Vagina (tissue), 2 donors: ENCODE measurements around the gene HAGHL. TPM values are rescaled to one million over a fixed set of nuclear protein-coding genes. Genes with fewer than 3 reads are reported as not detected.
A peak's percentile ranks its signal among the peaks of the same experiment; 100 is the strongest.

Source experiments
- DNase-seq, 2 donors: peaks; one replicate each; pipeline ENCODE4 v3.0.0-alpha.2; 2017; ENCODE audit errors: extremely low spot score in 2 of 2
- H3K27ac ChIP-seq: fragments of 200-600 bp; sonication (generic); one replicate; pipeline ENCODE4 v1.5.1; 2019
- H3K27me3 ChIP-seq: fragments of 200-600 bp; sonication (generic); one replicate; pipeline ENCODE4 v1.5.1; 2019
- H3K36me3 ChIP-seq, 2 donors: fragments of 200-600 bp; sonication (generic); one replicate each; pipeline ENCODE4 v1.5.1; 2017 to 2019
- H3K4me1 ChIP-seq: fragments of 200-600 bp; sonication (generic); one replicate; pipeline ENCODE4 v1.5.1; 2019
- H3K4me3 ChIP-seq, 2 donors: fragments of 200-600 bp; sonication (generic); 1 replicate in 1 of 2; 2 replicates in 1 of 2; pipeline ENCODE4 v1.5.1; 2016 to 2019
- H3K9me3 ChIP-seq: fragments of 200-600 bp; sonication (generic); one replicate; pipeline ENCODE4 v1.5.1; 2019
- POLR2A ChIP-seq, 2 donors: fragments of 450-650 bp; IDR thresholded peaks; one replicate each; pipeline ENCODE4 v1.6.1; 2017; ENCODE audit warnings: antibody characterized with exemption in 2 of 2, mild to moderate bottlenecking in 2 of 2, moderate library complexity in 2 of 2
- POLR2AphosphoS5 ChIP-seq, 2 donors: sonication (generic); formaldehyde crosslinking; IDR thresholded peaks; one replicate each; pipeline ENCODE4 v1.9.0; 2017; ENCODE audit warnings: antibody characterized with exemption in 2 of 2, mild to moderate bottlenecking in 2 of 2, low read depth in 1 of 2; ENCODE audit not compliant: insufficient read depth in 1 of 2
- intact Hi-C: fragments of 100-400 bp; cut with DNase I; formaldehyde crosslinking; loops from one replicate; pipeline ENCODE4 v1.15.1; 2023
- total RNA-seq: library from RNA; depleted of rRNA; stranded (reverse); fragments of >200 nt; gene quantifications from one replicate; pipeline ENCODE4 v1.2.3, GENCODE V29; 2016
- TF ChIP-seq, protein P1 (sequence below), 3 experiments: fragments of 450-650 bp in 2 of 3; fragments of 200-600 bp in 1 of 3; sonication (generic) in 1 of 3; IDR thresholded peaks; one replicate each; pipeline ENCODE4 v1.5.1; 2017 to 2019; ENCODE audit warnings: antibody characterized with exemption in 3 of 3, mild to moderate bottlenecking in 2 of 3, moderate library complexity in 2 of 3

HAGHL gene
- total RNA-seq, 1 donor from 2014 or later, result 5.2 TPM

DNA sequence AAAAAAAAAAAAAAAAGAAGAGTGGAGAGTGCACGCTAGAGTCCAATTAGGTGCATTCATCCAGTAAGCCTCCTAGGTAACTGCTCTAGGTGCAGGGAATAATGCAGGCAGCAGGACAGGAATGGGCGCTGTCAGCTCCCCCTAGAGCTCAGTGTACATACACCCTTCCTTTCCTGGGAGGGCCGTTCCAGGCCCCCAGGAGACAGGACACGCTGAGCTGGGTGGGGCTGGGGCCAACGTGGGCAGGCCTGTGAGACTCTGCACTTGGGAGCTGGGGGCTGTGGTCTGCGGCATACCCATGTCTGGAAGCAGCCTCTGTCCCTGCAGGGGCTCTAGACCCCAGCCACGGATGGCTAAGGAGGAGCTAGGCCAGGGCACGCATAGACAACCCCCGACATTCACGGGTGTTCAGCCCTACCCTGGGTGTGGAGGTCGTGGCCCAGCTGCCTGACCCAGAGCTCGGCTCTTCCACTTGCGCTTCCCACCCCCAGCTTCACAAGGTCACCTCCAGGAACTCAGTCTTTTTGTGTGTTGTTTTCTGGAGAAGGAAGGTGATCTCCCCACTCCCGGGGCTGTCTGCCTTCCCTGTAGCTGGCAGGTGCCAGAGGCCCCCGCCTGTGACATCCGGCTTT, 7.0 kb upstream of the HAGHL start:
- no peaks in the 10 kb centered on the region for H3K27me3 ChIP-seq
- no peak for DNase-seq
- no peaks in the 10 kb centered on the region for H3K36me3 ChIP-seq
- peaks cover 37% of the 10 kb centered on the region for H3K4me1 ChIP-seq
- peak overlapping the region; percentile 70 to 92 for H3K4me3 ChIP-seq
- intact Hi-C loops, result loop anchor here (5.0 to 10.0 kb wide), 2 partner anchors 67 to 335 kb away; partner anchors contain the start of genes CHTF18 and RPUSD1
- no peak for TF ChIP-seq POLR2A (IDR thresholded peaks at IDR 0.05)
- TF ChIP-seq, protein P1, sequence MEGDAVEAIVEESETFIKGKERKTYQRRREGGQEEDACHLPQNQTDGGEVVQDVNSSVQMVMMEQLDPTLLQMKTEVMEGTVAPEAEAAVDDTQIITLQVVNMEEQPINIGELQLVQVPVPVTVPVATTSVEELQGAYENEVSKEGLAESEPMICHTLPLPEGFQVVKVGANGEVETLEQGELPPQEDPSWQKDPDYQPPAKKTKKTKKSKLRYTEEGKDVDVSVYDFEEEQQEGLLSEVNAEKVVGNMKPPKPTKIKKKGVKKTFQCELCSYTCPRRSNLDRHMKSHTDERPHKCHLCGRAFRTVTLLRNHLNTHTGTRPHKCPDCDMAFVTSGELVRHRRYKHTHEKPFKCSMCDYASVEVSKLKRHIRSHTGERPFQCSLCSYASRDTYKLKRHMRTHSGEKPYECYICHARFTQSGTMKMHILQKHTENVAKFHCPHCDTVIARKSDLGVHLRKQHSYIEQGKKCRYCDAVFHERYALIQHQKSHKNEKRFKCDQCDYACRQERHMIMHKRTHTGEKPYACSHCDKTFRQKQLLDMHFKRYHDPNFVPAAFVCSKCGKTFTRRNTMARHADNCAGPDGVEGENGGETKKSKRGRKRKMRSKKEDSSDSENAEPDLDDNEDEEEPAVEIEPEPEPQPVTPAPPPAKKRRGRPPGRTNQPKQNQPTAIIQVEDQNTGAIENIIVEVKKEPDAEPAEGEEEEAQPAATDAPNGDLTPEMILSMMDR (IDR thresholded peaks at IDR 0.05), result no peak
- no peak for TF ChIP-seq POLR2AphosphoS5 (IDR thresholded peaks at IDR 0.05; ENCODE audit: insufficient read depth in 1 of 2, low read depth in 1 of 2)
- no peaks in the 10 kb centered on the region for H3K9me3 ChIP-seq
- peak overlapping the region; percentile 84 for H3K27ac ChIP-seq

DNA sequence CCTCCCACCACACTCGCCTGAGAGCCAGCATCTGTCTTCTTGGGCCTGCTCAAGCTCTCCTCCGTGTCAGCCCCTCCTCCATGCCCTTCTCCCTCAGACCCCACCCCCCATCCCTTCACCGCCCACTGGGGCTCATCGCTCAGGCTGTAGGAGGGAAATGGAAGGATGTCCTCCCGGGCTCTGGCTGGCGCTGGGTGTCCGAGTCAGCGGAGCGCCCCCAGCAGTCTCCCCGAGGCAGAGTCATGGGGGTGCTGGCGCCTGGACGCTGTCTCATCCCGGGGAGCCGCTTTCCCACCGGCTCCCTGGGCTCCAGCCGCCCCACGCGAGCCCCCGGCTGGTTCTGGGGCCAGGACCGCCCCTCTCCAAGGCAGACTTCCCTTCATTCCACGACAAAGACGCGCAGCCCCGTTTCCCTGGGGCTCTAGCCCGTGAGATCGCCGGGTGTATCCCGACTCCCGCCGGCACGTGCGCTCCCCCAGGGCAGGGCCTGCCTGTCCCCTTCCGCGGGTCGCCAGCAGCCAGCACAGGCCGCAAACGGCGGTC, 6.4 kb upstream of the HAGHL start:
- intact Hi-C loops, result loop anchor here (5.0 kb wide), 1 partner anchor 67 kb away; the partner anchor contains the start of genes CHTF18 and RPUSD1
- peaks cover 37% of the 10 kb centered on the region for H3K4me1 ChIP-seq
- TF ChIP-seq POLR2A (IDR thresholded peaks at IDR 0.05), result no peak
- peak in 1 of 2 donors; percentile 32 for TF ChIP-seq POLR2AphosphoS5 (IDR thresholded peaks at IDR 0.05; ENCODE audit: insufficient read depth in 1 of 2, low read depth in 1 of 2)
- TF ChIP-seq, protein P1 (IDR thresholded peaks at IDR 0.05), result no peak

DNA sequence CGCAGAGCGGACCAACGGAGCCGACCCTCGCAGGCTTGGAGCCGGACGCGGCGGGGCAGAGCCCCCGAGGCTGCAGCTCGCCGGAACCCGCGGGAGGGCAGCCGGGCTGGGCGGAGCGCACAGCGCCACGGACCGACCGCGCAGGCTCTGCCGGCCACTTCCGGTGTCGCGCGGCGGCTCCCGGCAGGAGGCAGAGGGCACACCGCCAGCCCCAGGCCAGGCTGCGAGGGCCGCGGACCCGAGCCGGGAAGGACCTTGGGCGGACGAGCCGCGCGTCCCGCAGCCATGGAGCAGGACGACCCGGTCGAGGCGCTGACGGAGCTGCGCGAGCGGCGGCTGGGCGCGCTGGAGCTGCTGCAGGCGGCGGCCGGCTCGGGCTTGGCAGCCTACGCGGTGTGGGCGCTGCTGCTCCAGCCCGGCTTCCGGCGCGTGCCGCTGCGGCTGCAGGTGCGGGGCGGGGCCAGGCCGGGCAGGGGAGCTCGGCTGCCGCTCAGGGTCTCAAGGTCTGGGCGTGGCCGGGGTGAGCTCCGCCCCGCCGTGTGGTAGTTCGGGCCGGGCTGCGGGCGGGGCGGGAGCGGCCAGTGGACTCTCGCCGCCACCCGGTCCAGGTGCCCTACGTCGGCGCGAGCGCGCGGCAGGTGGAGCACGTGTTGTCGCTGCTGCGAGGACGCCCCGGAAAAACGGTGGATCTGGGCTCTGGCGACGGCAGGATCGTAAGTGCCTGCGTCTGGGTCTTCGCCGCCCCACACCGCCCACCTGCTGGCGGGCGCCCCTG, 5.7 kb upstream of the HAGHL start, which contains the start of gene ANTKMT:
Gene ANTKMT, plus strand, starts transcription at position 157 of the 775 bp plus-strand sequence. Its CDS starts 129 bp downstream, at position 286.
- peaks cover 35% of the 10 kb centered on the region for H3K4me1 ChIP-seq
- H3K9me3 ChIP-seq, result no peaks in the 10 kb centered on the region
- no peaks in the 10 kb centered on the region for H3K27me3 ChIP-seq
- intact Hi-C loops, result loop anchor here (5.0 kb wide), 1 partner anchor 66 kb away; the partner anchor contains the start of genes CHTF18 and RPUSD1
- no peak for DNase-seq
- H3K4me3 ChIP-seq, result peak within 1 kb of the TSS; percentile 70 to 92
- H3K27ac ChIP-seq, result peak within 1 kb of the TSS; percentile 84
- no peaks in the 10 kb centered on the region for H3K36me3 ChIP-seq
- peak in 1 of 2 donors; percentile 6 for TF ChIP-seq POLR2A (IDR thresholded peaks at IDR 0.05)
- TF ChIP-seq, protein P1 (IDR thresholded peaks at IDR 0.05), result peak in 1 of 3 experiments; percentile 17
- TF ChIP-seq POLR2AphosphoS5 (IDR thresholded peaks at IDR 0.05; ENCODE audit: insufficient read depth in 1 of 2, low read depth in 1 of 2), result no peak

More for the DNA sequence above, 6.4 kb upstream of the HAGHL start:
- Histone ChIP-seq H3K27ac (peak overlapping the region; percentile 84), H3K27me3 (no peaks in the 10 kb centered on the region), H3K9me3 (no peaks in the 10 kb centered on the region), H3K4me3 (peak overlapping the region; percentile 70 to 92), H3K36me3 (no peaks in the 10 kb centered on the region)
- no peak for DNase-seq

DNA sequence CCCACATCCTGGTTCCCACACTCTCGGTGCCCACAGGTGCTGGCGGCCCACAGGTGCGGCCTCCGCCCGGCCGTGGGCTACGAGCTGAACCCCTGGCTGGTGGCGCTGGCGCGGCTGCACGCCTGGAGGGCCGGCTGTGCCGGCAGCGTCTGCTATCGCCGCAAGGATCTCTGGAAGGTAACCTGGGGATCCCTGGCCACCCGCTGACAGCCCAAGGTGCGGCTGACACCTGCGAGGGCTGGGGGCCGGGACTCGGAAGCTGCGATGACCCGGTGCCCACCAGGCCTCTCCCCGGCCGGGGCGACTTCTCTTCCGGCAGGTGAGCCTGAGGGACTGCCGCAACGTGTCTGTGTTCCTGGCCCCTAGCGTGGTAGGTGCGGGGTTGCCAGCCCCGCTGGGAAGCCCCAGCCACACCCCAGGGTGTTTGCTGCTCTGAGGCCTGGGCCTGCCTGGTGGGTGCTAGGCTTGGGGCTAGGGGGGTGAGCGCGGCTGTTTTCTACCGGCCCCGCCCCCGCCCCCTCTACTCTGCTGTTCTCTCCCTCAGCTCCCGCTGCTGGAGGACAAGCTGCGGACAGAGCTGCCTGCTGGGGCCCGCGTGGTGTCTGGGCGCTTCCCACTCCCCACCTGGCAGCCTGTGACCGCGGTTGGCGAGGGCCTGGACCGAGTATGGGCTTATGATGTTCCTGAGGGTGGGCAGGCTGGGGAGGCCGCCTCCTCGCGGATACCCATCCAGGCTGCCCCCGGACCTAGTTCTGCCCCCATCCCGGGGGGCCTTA, 5.0 kb upstream of the HAGHL start:
- H3K9me3 ChIP-seq, result no peaks in the 10 kb centered on the region
- peak overlapping the region; percentile 70 to 92 for H3K4me3 ChIP-seq
- intact Hi-C loops, result loop anchor here (5.0 kb wide), 1 partner anchor 65 kb away; the partner anchor contains the start of genes CHTF18 and RPUSD1
- H3K4me1 ChIP-seq, result peaks cover 36% of the 10 kb centered on the region
- peak overlapping the region; percentile 84 for H3K27ac ChIP-seq
- no peaks in the 10 kb centered on the region for H3K27me3 ChIP-seq
- no peak for DNase-seq
- TF ChIP-seq, protein P1 (IDR thresholded peaks at IDR 0.05), result no peak
- TF ChIP-seq POLR2AphosphoS5 (IDR thresholded peaks at IDR 0.05; ENCODE audit: insufficient read depth in 1 of 2, low read depth in 1 of 2) (no peak), POLR2A (IDR thresholded peaks at IDR 0.05) (no peak)
- H3K36me3 ChIP-seq, result no peaks in the 10 kb centered on the region
